Esophagus muscularis mucosa (tissue), 4 donors: ENCODE data around the gene STARD13. TPM values are rescaled to one million over a fixed set of nuclear protein-coding genes. Genes with fewer than 3 reads are reported as not detected.

Experiments used
- DNase-seq: peaks from one replicate; pipeline ENCODE4 v3.0.0-alpha.2; 2017; ENCODE audit errors: extremely low spot score
- H3K27ac ChIP-seq, 4 donors: fragments of 200-600 bp; sonication (generic); replicated peaks in 1 of 4; 1 replicate in 3 of 4; 2 replicates in 1 of 4; pipeline ENCODE4 v1.5.1; 2016 to 2019; ENCODE audit warnings: mild to moderate bottlenecking in 1 of 4
- H3K27me3 ChIP-seq, 4 donors: fragments of 200-600 bp; sonication (generic); one replicate each; pipeline versions ENCODE4 v1.5.1 to v1.6.0; 2016 to 2019
- H3K36me3 ChIP-seq, 4 donors: fragments of 200-600 bp; sonication (generic); one replicate each; pipeline ENCODE4 v1.5.1; 2016 to 2019
- H3K4me1 ChIP-seq, 4 donors: fragments of 200-600 bp; sonication (generic); one replicate each; pipeline ENCODE4 v1.5.1; 2016 to 2019
- H3K4me3 ChIP-seq, 4 donors: fragments of 200-600 bp; sonication (generic); 1 replicate in 2 of 4; 2 replicates in 2 of 4; pipeline ENCODE4 v1.5.1; 2016 to 2019; ENCODE audit warnings: mild to moderate bottlenecking in 4 of 4, moderate library complexity in 1 of 4
- H3K9me3 ChIP-seq, 4 donors: fragments of 200-600 bp; sonication (generic); 1 replicate in 3 of 4; 2 replicates in 1 of 4; pipeline ENCODE4 v1.5.1; 2016 to 2019
- CTCF ChIP-seq, 3 experiments: fragments of 200-600 bp in 2 of 3; fragments of 450-650 bp in 1 of 3; sonication (generic) in 2 of 3; IDR thresholded peaks; one replicate each; pipeline ENCODE4 v1.5.1; 2017 to 2019; ENCODE audit warnings: antibody characterized with exemption in 3 of 3, mild to moderate bottlenecking in 2 of 3, moderate library complexity in 1 of 3
- EP300 ChIP-seq: sonication (generic); formaldehyde crosslinking; IDR thresholded peaks from one replicate; pipeline ENCODE4 v1.6.1; 2017; ENCODE audit warnings: antibody characterized with exemption
- POLR2A ChIP-seq: fragments of 450-650 bp; IDR thresholded peaks from one replicate; pipeline ENCODE4 v1.6.1; 2017; ENCODE audit warnings: antibody characterized with exemption, moderate library complexity, mild to moderate bottlenecking, low read depth
- POLR2AphosphoS5 ChIP-seq, 2 donors: sonication (generic); formaldehyde crosslinking; IDR thresholded peaks; one replicate each; pipeline ENCODE4 v1.6.1; 2017; ENCODE audit warnings: antibody characterized with exemption in 2 of 2
- WGBS: methylation state at CpG from one replicate; pipeline ENCODE4 v1.1.5; 2018; 5-methylcytosine and 5-hydroxymethylcytosine counted together
- intact Hi-C: fragments of 100-400 bp; cut with DNase I; formaldehyde crosslinking; loops from one replicate; pipeline ENCODE4 v1.15.1; 2023
- total RNA-seq, 4 donors: library from RNA; depleted of rRNA; stranded (reverse); fragments of >200 nt; gene quantifications; one replicate each; pipeline versions ENCODE4 v1.1.0 to v1.2.1, GENCODE V29; 2016

The STARD13 gene
- total RNA-seq, 4 donors from 2014 or later, result 44.9 to 59.2 (median 56.2) TPM

- H3K4me1 ChIP-seq, result peaks cover 0 to 41% (median 33%) of the 10 kb centered on the region in 4 donors
- H3K36me3 ChIP-seq, result peaks cover 10 to 51% (median 38%) of the 10 kb centered on the region in 4 donors
- peaks cover 0 to 9% (median 2%) of the 10 kb centered on the region in 4 donors for H3K9me3 ChIP-seq
- 94% methylated on average over 3 of the region's 3 CpGs for WGBS
- TF ChIP-seq POLR2A (no peak), EP300 (no peak), CTCF (IDR thresholded peaks at IDR 0.05) (no peak), POLR2AphosphoS5 (IDR thresholded peaks at IDR 0.05) (no peak)
- intact Hi-C loops, result no loop called here
- H3K4me3 ChIP-seq, result no peak overlapping the region
- H3K27me3 ChIP-seq, result no peaks in the 10 kb centered on the region
- peak overlapping the region in 1 of 4 donors; percentile 3 for H3K27ac ChIP-seq
- DNase-seq, result no peak
Observed at GRCh38 chr13:33158271-33158670, 127.3 kb downstream of the STARD13 start.

GRCh38 chr13:33154911-33155310 lies 130.6 kb downstream of the STARD13 start:
- Histone ChIP-seq H3K4me3 (no peak overlapping the region), H3K9me3 (no peaks in the 10 kb centered on the region), H3K27ac (peak overlapping the region; percentile 19 to 70 (median 22)), H3K36me3 (peaks cover 0 to 31% (median 25%) of the 10 kb centered on the region in 4 donors), H3K27me3 (no peaks in the 10 kb centered on the region), H3K4me1 (peaks cover 4 to 64% (median 48%) of the 10 kb centered on the region in 4 donors)
- no peak for DNase-seq
- 81% methylated on average over 5 of the region's 5 CpGs for WGBS
- intact Hi-C loops, result no loop called here
- no peak for TF ChIP-seq EP300
- TF ChIP-seq POLR2A, result no peak
- no peak for TF ChIP-seq CTCF (IDR thresholded peaks at IDR 0.05)
- no peak for TF ChIP-seq POLR2AphosphoS5 (IDR thresholded peaks at IDR 0.05)

GRCh38 chr13:33153421-33154404 lies 131.8 kb downstream of the STARD13 start:
- intact Hi-C loops, result no loop called here
- DNase-seq, result no peak
- Histone ChIP-seq H3K9me3 (no peaks in the 10 kb centered on the region), H3K27ac (peak overlapping the region; percentile 49 to 70 (median 52)), H3K4me3 (no peak overlapping the region), H3K27me3 (no peaks in the 10 kb centered on the region), H3K36me3 (peaks cover 0 to 27% (median 22%) of the 10 kb centered on the region in 4 donors), H3K4me1 (peaks cover 4 to 66% (median 42%) of the 10 kb centered on the region in 4 donors)
- TF ChIP-seq POLR2A (no peak), CTCF (IDR thresholded peaks at IDR 0.05) (peak in 1 of 3 experiments; percentile 16), POLR2AphosphoS5 (IDR thresholded peaks at IDR 0.05) (peak in 1 of 2 donors; percentile 30)
- 73% methylated on average over 16 of the region's 17 CpGs for WGBS

- intact Hi-C loops, result no loop called here
- Histone ChIP-seq H3K4me3 (no peak overlapping the region), H3K36me3 (peaks cover 0 to 17% (median 10%) of the 10 kb centered on the region in 4 donors), H3K4me1 (peaks cover 4 to 59% (median 40%) of the 10 kb centered on the region in 4 donors), H3K27ac (peak overlapping the region; percentile 14 to 70 (median 36)), H3K27me3 (no peaks in the 10 kb centered on the region), H3K9me3 (no peaks in the 10 kb centered on the region)
- no peak for TF ChIP-seq POLR2AphosphoS5 (IDR thresholded peaks at IDR 0.05)
- TF ChIP-seq CTCF (IDR thresholded peaks at IDR 0.05), result no peak
- TF ChIP-seq EP300, result no peak
- no peak for TF ChIP-seq POLR2A
- 85% methylated on average over 3 of the region's 3 CpGs for WGBS
- DNase-seq, result no peak
Observed at GRCh38 chr13:33152389-33152788, 133.2 kb downstream of the STARD13 start.
